ENCODE results near the gene ACCSL.

ACCSL gene

DNA sequence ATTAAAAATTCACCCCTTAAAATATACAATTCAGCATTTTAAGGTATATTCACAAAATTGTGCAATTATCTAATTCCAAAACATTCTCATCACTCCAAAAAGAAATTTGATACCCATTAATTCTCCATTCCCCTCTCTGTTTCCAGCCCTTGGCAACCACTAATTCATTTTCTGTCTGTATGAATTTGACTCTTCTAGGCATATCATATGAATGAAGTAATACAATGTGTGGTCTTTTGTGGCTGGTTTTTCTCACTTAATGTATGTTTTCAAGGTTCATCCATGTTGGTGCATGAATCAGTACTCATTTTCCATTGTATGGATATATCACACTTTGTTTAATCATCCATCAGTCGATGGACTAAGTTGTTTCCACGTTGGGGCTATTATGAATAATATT is 29.0 kb upstream of the ACCSL start:
- no peak for DNase-seq

DNA sequence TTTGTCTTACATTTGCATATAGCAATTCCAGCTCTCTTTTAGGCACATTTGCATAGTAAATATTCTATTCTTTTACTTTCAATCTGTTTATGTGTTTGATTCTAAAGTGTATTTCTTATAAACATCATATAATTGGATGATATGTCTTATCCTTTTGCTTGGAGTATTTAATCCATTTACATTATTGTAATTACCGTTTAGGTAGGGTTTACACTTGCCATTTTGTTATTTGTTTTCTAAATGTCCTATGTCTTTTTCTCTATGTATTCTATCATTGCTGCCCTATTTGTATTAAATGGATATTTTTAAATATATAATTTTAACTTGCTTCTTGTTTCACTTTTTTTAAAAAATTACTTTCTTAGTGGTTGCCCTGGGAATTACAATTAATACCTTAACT is 22.8 kb upstream of the ACCSL start:
- DNase-seq: no peak

DNA sequence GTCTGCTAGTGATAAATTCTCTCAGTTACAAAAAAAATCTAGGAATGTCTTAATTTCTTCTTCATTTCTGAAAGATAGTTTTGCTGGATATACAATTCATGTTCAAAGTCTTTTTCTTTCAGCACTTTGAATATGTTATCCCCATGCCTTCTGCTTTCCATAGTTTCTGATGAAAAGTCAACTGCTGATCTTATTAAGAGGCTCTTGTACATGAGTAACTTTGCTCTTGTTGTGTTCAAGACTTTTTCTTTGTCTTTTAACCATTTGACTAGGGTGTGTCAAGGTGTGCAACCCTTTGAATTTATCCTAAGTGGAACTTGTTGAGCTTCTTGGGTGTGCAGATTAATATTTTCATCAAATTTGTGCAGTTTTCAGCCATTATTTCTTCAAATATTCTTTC is 22.1 kb upstream of the ACCSL start:
- DNase-seq: no peak

DNA sequence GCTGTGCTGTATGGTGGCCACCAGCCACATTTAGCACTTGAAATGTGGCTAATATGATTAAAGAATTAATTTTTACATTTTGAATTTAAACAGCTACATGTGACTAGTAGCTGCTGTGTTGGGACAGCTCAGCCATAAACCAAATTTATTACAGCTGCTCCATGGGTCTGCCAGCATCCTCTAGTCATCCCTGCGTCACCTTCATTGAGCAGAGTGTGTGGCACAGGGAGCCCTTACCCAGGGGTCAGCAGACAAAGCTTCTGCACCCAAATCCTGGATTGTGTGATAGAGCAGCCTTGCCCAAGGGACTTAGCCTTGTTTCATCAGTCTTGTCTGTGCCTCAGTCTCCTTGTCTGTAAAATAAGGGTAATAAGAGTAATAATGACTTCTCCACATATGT is 19.4 kb upstream of the ACCSL start:
- no peak for DNase-seq

DNA sequence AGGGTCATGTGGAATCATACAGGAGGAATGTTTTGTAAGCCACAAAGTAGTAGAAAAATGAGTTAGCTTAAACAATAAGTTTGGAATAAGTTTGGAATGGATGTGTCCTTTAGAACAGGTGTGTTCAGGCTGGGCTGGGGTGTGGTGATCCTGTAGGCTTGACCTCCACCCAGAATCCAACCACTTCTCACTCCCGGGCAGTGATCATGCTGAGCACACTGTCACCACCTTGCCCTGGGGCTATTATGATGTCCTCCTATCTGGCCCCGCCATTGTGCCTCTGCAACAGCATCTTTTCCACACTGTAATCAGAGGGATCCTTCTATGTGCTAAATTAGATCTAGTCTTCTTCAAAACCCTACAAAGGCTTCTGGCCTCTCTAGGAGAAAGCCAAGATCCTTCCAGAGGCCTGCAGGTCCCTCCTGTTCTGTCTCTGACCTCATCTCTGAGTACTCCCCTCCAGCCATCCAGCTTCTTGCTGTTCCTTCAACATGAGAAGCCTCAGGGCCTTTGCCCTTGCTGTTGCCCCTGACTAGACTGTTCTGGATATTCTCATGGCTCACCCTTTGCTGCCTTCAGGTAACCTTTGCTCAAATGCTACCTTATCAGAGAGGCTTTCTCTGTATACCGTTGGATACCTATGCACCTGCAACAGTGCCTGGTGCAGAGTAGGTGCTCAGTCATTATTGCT is 18.8 kb upstream of the ACCSL start:
- DNase-seq: no peak

DNA sequence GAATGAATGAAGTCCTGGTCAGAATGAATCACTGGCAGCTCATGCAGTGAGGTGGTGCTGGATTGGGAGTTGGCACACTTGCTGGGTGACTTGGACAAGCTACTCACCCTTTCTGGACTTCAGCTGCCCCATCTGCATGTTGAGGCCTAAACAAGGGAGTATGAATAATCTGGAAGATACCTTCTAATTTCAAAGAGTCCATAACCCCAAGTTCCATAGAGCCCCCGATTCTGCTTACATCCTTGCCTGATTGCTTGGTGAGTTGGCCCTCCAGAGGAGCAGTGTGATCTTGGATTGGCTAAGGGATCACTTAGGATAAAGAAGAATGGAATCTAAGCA is 18.3 kb upstream of the ACCSL start:
- no peak for DNase-seq

DNA sequence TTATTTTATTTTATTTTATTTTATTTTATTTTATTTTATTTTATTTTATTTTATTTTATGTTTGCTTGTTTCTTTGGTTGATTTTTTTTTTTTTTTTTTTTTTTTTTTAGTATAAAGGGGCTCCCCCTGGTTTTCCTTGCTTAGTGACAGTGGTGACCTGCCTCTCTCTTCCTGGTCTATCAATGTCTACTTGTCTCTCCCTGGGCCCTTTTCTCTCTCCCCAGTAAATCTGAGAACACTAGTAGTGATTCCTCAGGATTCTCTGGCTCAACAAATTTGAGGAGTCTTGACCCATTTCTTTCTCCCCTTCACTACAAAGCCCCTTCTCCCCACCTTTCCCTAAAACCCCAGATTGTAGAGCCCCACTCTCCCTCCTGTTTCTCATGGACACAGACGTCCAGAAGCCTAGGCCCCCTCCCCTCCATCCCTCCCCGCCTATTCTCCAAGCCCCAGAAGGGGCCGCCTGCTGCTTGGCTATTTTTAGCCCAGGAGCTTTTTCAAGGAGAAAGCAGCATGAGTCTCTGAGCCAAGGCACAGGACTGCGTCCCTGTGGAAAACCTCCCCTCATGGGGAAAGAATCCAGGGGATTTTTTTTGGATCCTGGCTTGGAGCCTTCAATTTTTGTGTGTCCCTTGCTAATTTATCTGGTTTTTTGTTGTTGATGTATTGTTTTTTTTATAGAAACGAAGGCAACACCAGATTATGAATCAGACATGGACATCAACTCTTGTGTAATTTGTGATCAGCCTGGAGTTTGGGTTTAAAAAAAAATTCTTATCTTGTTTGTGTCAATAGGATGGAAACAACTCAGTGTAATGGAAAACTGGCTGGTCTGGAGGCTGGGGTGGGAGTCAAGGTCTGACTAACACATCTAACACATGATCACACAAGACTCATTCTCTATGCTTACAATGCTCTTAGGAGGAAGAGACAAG is 17.5 kb upstream of the ACCSL start:
- DNase-seq: no peak

DNA sequence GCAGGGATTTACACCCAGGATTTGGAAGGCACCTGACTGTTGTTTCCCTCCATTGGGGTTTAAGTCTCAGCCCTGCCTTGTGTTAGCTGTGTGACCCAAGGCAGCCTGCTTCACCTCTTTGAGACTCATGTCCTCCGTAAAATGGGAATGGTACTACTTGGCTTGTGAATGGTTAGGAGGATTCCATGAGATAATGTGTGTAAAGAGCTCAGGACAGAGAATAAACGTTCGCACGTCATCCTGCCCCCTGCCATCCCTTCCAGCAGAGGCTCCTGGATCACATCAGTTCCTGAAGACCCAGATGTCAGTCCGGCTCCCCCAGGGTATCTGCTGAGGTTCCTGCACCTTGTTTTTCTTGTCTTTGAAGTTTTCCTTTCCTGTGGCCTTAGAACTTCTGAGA is 16.8 kb upstream of the ACCSL start:
- DNase-seq: no peak

DNA sequence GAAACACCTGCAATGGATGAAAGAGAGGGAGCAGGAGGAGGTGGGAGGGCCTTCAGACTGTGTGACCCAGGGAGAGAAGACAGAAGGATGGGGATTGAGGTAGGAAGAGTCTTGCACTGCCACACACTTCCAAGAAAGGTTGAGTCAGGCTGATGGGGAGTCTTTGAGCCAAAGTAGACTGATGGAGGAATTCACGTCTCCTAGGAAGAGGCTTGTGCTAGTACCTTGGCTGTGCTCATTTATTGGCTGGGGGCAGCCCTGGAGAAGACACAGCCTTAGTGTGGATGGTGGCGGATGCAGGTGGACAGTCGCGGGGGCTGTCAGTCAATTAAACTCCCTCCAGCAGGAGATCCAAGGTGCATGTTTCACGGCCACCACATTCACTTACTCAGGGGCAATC is 16.2 kb upstream of the ACCSL start:
- no peak for DNase-seq

DNA sequence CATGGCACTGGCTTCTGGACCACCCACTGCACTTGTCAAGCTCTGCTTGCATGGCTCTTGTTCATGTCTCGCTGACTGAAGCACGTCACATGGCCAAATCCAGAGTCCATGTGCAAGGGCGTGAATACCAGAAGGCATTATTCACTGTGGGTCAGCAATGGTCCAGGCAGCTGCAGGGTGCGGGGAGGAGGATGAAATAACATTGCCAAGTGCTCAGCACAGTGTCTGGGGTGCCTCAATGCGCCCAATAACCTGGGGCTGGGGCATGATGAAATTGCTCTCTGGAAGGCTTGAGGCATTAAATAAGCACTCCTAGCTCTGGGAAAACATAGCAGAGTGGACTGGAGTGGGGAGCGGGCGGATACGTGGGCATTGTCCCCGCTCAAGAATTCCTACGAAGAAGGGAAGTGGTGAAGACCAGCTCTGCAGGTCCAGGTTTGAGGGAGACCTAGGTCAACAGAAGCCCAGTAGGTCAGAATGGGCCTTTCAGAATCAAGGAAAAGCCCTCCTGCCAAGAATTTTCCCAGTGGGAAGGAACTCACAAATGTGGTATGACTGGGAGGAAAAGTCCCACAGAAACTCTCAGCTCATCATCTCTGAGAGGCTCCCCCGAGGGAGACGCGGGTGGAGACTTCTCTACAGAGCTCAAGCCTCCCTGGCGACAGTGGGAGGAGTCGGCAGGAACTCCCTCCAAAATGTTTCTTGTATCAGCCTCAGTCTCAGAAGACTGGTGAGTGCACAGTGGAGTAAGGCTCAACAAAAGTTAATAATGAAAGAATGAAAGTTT is 15.3 kb upstream of the ACCSL start:
- no peak for DNase-seq

DNA sequence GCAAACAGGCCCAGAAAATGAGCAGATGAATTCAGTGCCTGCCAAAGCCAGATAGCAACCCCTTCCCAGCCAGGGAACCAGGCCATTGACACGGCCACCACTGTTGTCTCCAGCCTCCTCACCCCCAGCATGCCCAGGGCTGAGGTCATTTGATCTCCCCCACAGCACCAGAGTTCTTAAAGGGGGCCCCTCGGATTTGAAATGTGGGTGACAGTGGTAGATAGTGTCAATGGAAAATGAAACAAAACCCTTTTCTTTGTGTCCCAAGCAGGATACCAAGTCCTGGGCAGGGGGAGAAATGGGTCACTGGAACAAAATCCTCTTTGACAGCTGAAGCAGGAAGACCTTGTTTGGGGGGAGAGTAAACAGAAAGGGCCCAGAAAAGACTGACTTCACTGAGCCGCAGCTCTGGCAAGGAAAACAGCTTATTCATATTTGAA is 14.3 kb upstream of the ACCSL start:
- DNase-seq: no peak

DNA sequence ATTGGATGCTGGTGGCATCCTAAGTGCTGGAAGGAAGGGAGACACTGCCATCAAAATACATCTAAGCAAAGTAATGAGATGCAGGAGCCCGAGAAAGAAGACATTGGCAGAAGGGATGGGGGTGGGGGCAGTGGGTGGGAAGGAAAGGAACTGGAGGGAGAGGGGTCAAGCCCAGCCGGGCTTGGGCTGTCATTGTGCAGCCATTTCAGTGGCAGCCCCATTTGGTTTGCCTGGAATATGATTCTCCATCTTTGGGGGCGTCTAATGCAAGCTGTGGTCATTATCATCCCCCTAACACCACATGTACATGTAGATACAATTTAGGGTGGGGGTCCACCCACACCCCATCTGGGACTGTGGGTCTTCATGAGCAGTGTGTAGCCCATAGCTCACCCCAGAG is 13.9 kb upstream of the ACCSL start:
- no peak for DNase-seq

DNA sequence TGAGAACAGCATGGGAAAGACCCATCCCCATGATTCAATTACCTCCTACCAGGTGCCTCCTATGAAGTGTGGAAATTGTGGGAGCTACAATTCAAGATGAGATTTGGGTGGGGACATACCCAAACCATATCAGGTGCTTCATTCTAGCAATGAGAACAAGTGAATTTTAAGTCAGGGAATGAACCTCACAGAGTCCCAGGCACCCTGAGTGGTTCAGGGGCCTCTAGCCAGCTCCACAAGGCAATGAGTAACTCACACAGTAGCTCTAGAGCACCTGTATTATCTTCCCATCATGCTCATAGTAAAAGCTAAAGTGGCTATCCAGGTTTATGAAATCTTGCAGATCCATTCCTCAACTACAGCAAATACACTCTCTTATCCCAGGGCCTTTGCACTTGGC is 13.1 kb upstream of the ACCSL start:
- no peak for DNase-seq

DNA sequence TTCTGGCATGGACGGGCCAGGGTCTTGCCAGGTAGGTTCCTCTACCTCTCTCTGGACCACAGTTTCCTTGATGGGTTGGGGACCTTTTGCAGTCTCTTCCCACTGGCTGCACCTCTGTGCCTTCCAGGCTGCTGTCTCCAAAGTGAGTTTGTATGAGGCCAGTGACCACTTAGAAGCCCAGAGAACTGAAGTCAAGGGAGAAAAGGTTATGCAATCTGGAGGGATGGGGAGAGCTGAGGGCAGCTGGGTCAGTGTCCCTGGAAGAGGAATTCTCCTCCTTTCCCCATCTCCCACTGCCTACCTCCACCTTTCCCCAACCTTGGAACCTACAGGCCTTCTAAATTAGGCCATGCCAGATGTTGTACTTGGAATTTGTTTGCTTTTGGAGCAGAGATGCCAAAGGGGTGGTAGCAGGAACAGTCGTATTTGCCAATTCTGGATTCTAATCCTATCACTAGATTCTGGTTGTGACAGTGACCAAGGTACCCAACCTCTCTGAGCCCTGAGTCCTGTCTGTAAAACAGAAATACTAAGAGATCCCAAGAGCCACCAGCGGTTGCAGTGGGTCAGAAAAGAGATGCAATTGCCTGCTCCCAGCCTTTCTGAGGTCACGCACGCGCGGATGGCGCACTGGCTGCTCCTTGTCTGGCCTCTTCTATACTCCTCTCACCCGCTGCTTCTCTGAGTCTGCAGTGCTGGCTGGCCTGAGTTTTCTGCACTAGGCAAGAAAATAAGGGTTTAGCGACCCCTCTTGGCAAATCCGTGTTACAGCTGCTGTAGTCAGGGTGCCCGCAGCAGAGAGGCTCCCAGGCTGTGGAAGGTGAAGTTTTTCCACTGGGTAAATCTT is 10.7 kb upstream of the ACCSL start:
- DNase-seq: no peak

DNA sequence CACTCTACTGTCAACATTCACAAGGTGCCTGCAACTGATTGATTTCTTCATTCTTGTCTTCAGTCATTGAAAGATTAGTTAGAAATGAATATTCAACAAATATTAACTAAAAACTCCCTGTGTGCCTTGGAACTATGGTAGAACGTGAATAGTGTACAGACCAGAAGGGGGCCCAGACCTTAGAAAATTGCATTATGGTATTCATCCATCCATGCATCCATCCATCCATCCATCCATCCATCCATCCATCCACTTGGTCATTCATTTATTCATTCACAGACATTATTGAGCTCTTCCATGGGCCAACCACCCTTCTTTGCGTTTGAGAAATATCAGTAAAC is 10.2 kb upstream of the ACCSL start:
- no peak for DNase-seq

DNA sequence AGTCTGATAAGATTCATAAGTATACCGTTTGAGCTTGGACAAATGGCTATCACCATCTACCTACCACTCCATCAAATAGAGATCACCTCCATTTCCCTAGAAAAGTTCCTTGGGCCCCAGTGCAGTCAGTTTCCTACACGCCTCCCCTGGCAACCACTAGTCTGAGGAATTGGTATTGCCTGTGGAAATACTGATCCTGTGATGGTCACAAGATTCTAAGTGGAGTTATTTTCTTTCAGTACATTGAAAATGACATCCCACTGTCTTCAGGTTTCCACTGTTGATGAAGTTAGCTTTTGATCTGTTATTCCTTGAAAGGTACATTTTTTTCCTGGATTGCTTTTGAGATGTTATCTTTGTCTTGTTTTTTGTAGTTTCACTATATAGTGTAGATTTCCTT is 4.6 kb upstream of the ACCSL start:
- no peak for DNase-seq

DNA sequence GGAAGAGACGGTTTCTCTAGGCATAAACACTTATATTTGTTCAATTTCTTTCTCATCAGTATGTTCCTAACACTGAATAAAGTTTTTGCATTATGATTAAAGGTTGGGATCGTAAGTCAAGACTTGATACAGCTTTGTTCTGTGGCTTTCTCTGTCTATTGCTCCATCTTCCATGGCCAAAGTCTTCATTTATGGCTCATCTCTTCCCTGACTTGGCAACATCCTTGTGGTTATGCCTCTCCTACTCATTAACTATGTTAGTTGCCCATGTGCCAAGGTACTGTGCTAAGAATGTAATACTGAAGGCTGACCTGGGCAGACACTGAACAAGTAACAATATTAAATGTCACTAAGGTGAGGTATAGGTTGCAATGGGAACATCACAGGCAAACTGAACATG is 1.6 kb upstream of the ACCSL start:
- no peak for DNase-seq

DNA sequence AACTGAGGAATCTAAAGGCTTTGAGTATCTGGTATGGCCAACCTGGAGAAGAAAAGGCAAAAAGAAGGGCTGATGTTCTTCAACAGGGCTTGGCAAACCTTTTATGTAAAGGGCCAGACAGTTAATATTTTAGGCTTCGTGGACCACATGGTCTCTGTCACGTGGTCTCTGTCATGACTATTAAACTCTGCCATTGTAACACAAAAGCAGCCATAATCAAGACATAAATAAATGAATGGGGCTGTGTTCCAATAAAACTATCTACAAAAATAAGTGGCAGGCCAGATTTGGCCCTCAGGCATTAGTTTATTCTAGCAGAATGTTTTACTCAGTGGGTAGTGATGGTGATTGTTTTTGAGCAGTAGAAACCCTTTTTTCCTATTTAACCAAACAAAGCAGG is 483 bp upstream of the ACCSL start:
- DNase-seq: no peak

DNA sequence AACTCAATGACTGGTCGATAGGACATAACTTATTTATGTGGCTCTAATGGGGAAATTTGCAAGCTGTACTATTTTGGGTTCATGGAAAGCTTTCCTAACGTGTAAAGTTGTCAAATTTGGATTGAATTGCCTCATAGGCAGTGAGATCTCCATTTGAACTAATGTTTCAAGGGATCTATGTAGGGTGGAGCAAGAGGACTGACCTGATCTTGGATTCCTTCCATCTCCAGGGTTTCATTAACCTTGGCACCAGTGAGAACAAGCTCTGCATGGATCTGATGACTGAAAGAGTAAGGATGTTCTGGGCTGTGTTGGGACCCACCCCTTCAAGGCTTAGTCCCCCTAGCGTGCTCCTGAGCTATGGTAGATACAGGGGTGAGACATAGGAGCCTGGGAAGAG is 2.1 kb downstream of the ACCSL start:
- no peak for DNase-seq

DNA sequence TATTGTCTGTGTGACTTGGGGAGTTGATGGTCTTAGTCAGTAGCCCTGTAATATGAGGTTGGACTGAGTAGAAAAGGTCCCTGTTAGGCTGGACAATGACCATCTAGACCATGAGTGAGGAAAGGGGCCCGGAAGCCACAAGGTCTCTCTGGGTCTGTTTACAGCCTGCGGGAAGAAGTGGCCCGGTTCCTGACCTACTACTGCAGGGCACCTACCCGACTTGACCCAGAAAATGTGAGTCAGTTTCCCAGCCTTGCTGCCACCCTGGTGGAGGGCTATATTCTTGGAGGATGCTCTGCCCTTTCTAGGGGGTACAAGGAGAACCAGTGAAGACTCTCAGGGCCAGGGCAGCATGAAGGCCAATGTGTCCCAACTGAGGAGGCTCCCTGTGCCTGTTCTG is 3.4 kb downstream of the ACCSL start:
- DNase-seq: no peak

DNA sequence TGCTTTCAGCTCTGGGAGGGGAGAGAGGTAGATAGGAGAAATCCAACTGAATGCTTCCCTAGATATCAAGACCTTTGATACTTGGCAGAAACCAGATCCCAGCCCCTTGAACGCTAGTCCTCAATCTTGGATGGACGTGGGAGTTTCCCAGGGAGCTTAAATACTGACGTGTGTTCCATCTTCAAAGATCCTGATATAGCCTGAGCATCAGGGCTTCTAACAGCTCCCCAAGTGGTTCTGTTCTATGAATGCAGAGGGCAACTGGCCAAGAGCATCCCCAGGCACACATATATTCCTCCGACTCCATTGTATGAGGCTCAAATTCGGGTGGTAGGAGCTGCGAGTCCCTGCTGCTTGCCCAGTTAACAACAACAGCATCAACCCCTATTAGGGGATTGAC is 9.6 kb downstream of the ACCSL start:
- no peak for DNase-seq

DNA sequence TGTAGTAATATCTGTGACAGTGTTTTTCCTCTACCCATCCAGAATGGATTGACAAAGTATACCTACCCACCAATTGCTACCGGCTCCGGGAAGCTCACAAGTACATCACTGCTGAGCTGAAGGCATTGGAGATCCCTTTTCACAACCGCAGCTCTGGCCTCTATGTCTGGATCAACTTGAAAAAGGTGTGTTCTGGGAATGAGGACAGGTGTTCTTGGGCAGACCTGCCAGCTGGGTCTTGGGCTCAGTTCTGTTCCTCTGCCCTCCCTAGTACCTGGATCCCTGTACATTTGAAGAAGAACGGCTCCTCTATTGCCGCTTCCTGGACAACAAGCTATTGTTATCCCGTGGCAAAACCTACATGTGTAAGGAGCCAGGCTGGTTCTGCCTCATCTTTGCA is 10.5 kb downstream of the ACCSL start:
- DNase-seq: no peak

DNA sequence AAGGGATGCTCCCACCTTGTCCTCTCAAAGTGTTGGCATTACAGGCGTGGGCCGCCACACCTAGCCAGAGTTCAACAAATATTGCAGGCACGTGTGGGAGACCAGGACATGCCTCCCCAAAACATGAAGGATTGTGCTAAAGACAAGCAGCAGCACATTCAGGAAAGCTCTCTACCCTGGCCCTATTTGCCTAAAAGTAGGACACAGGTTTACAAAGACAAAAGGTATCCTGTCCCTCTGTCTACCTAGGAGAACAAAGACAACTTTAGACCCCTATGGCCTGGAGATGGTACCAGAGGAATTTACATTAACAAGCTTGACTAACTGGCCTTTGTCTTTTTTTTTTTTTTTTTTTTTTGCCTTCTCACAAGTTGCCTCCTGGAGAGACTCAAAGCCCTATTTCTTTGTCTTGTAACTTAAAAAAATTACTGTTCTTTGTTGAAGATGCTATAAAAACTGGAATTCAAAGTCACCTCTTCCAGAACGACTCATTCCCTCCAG is 17.4 kb downstream of the ACCSL start:
- DNase-seq: no peak
